WTC11 (cell line): Measurements from ENCODE around the gene SEC24A.

Experiments
- ATF3 ChIP-seq: sonication (generic); formaldehyde crosslinking; conservative IDR thresholded peaks from 2 replicates; pipeline ENCODE4 v1.8.1; 2022; ENCODE audit warnings: mild to moderate bottlenecking, missing genetic modification reagents
- CTCF ChIP-seq: fragments of 200-600 bp; IDR thresholded peaks from 2 replicates; pipeline ENCODE4 v1.8.0; 2022; ENCODE audit warnings: antibody characterized with exemption
- ETV6 ChIP-seq: sonication (generic); formaldehyde crosslinking; IDR thresholded peaks from 2 replicates; pipeline ENCODE4 v1.8.1; 2022; ENCODE audit warnings: mild to moderate bottlenecking, missing genetic modification reagents
- HMGXB4 ChIP-seq: sonication (generic); formaldehyde crosslinking; IDR thresholded peaks from 2 replicates; pipeline ENCODE4 v1.8.1; 2023; ENCODE audit warnings: mild to moderate bottlenecking, moderate library complexity, missing genetic modification reagents
- NR3C1 ChIP-seq: sonication (generic); formaldehyde crosslinking; conservative IDR thresholded peaks from 2 replicates; pipeline ENCODE4 v1.8.1; 2023; ENCODE audit warnings: low read depth, mild to moderate bottlenecking, missing genetic modification reagents
- PRDM15 ChIP-seq: sonication (generic); formaldehyde crosslinking; IDR thresholded peaks from 2 replicates; pipeline ENCODE4 v1.8.0; 2022; ENCODE audit warnings: missing genetic modification reagents
- SP1 ChIP-seq: sonication (generic); formaldehyde crosslinking; conservative IDR thresholded peaks from 2 replicates; pipeline ENCODE4 v1.8.1; 2022; ENCODE audit warnings: missing genetic modification reagents
- ZNF138 ChIP-seq: sonication (generic); formaldehyde crosslinking; conservative IDR thresholded peaks from 2 replicates; pipeline ENCODE4 v1.8.1; 2022; ENCODE audit warnings: mild to moderate bottlenecking, moderate library complexity, missing genetic modification reagents
- ZNF263 ChIP-seq: sonication (generic); formaldehyde crosslinking; IDR thresholded peaks from 2 replicates; pipeline ENCODE4 v1.8.1; 2022; ENCODE audit warnings: low read depth, mild to moderate bottlenecking, moderate library complexity, missing genetic modification reagents
- ZNF532 ChIP-seq: fragments of 250-450 bp; sonication (Bioruptor Pico); IDR thresholded peaks from 2 replicates; pipeline ENCODE4 v1.9.0; 2021; ENCODE audit warnings: mild to moderate bottlenecking, borderline replicate concordance

GRCh38 chr5:134692722-134693121 lies 44.1 kb downstream of the SEC24A start:
- TF ChIP-seq NR3C1 (no peak), PRDM15 (CRISPR knock-in tag) (no peak), CTCF (no peak), HMGXB4 (no peak), ZNF532 (CRISPR knock-in tag) (no peak), ETV6 (CRISPR knock-in tag) (no peak), ZNF263 (no peak), SP1 (CRISPR knock-in tag) (no peak), ATF3 (CRISPR knock-in tag) (no peak), ZNF138 (CRISPR knock-in tag) (no peak)
